WTC11 (cell line): ENCODE measurements around the gene MALAT1. TPM values are rescaled to one million over a fixed set of nuclear protein-coding genes. Genes with fewer than 3 reads are reported as not detected.

Experiments
- ATAC-seq: fragments of 200-7000 bp; cut with Tn5 transposase; 2 replicates; pipeline ENCODE4 v1.10.0; 2021; ENCODE audit warnings: mild to moderate bottlenecking, moderate library complexity
- CTCF ChIA-PET: fragments of 300-600 bp; sonication (Branson Sonifier 250); formaldehyde crosslinking; loops from one replicate; lab custom pipeline; 2021; ENCODE audit warnings: antibody characterized with exemption; lab: Charles Lee
- POLR2A ChIA-PET: fragments of 350-600 bp; sonication (Branson Sonifier 250); formaldehyde crosslinking; loops from one replicate; lab custom pipeline; 2021; ENCODE audit warnings: antibody characterized with exemption; lab: Charles Lee
- DNase-seq: peaks from one replicate; pipeline ENCODE4 v3.0.0; 2021; ENCODE audit warnings: low spot score
- H3K27ac Mint-ChIP-seq: 2 replicates; pipeline ENCODE4 v1.8.0; 2021; ENCODE audit warnings: mixed read lengths
- H3K27me3 Mint-ChIP-seq: 2 replicates; pipeline ENCODE4 v1.8.0; 2021; ENCODE audit warnings: low read depth, mild to moderate bottlenecking, moderate library complexity, mixed read lengths
- H3K36me3 Mint-ChIP-seq: 2 replicates; pipeline ENCODE4 v1.8.0; 2021; ENCODE audit warnings: mixed read lengths
- H3K4me1 Mint-ChIP-seq: 2 replicates; pipeline ENCODE4 v1.8.0; 2022; ENCODE audit warnings: mixed read lengths
- H3K4me3 Mint-ChIP-seq: 2 replicates; pipeline ENCODE4 v1.8.0; 2021; ENCODE audit warnings: mild to moderate bottlenecking, moderate library complexity, mixed read lengths
- H3K9me3 Mint-ChIP-seq: 2 replicates; pipeline ENCODE4 v1.8.0; 2021; ENCODE audit warnings: mixed read lengths
- CREB1 ChIP-seq: sonication (generic); formaldehyde crosslinking; IDR thresholded peaks from 2 replicates; pipeline ENCODE4 v1.8.0; 2023; ENCODE audit warnings: mild to moderate bottlenecking, missing genetic modification reagents
- IRF2 ChIP-seq: sonication (generic); formaldehyde crosslinking; IDR thresholded peaks from 2 replicates; pipeline ENCODE4 v1.8.0; 2022; ENCODE audit warnings: low read depth, missing genetic modification reagents, borderline replicate concordance
- JAZF1 ChIP-seq: fragments of 250-450 bp; sonication (Bioruptor Pico); IDR thresholded peaks from 2 replicates; pipeline ENCODE4 v1.9.0; 2021; ENCODE audit warnings: moderate library complexity, mild to moderate bottlenecking, inconsistent platforms
- NFE2L1 ChIP-seq: sonication (generic); formaldehyde crosslinking; IDR thresholded peaks from 2 replicates; pipeline ENCODE4 v1.8.1; 2023; ENCODE audit warnings: missing genetic modification reagents
- SMAD3 ChIP-seq: sonication (generic); formaldehyde crosslinking; IDR thresholded peaks from 2 replicates; pipeline ENCODE4 v1.8.0; 2022; ENCODE audit warnings: missing genetic modification reagents, mild to moderate bottlenecking, borderline replicate concordance
- SP1 ChIP-seq: sonication (generic); formaldehyde crosslinking; conservative IDR thresholded peaks from 2 replicates; pipeline ENCODE4 v1.8.1; 2022; ENCODE audit warnings: missing genetic modification reagents
- ZBTB21 ChIP-seq: sonication (generic); formaldehyde crosslinking; IDR thresholded peaks from 2 replicates; pipeline ENCODE4 v1.8.1; 2023; ENCODE audit warnings: mild to moderate bottlenecking, missing genetic modification reagents, borderline replicate concordance
- ZNF396 ChIP-seq: fragments of 250-450 bp; sonication (Bioruptor Pico); IDR thresholded peaks from 2 replicates; pipeline ENCODE4 v1.8.0; 2021; ENCODE audit warnings: mild to moderate bottlenecking, moderate library complexity, borderline replicate concordance
- total RNA-seq: library from RNA; stranded (reverse); gene quantifications from 3 replicates; pipeline ENCODE4 v1.2.3, GENCODE V29; 2021
- TF ChIP-seq, protein P1 (sequence below): sonication (generic); formaldehyde crosslinking; IDR thresholded peaks from 2 replicates; pipeline ENCODE4 v1.8.0; 2023; ENCODE audit warnings: mild to moderate bottlenecking, missing genetic modification reagents
- TF ChIP-seq, protein P2 (sequence below): fragments of 250-450 bp; sonication (Bioruptor Pico); conservative IDR thresholded peaks from 2 replicates; pipeline ENCODE4 v1.9.0; 2021; ENCODE audit warnings: mild to moderate bottlenecking
- TF ChIP-seq, protein P3 (sequence below): sonication (generic); formaldehyde crosslinking; IDR thresholded peaks from 2 replicates; pipeline ENCODE4 v1.8.1; 2023; ENCODE audit warnings: mild to moderate bottlenecking, moderate library complexity, missing genetic modification reagents
- TF ChIP-seq, protein P4 (sequence below): fragments of 250-450 bp; sonication (Bioruptor Pico); IDR thresholded peaks from 2 replicates; pipeline ENCODE4 v1.9.0; 2021; ENCODE audit warnings: moderate library complexity, mild to moderate bottlenecking, inconsistent platforms, borderline replicate concordance
- TF ChIP-seq, protein P5 (sequence below): sonication (generic); formaldehyde crosslinking; IDR thresholded peaks from 2 replicates; pipeline ENCODE4 v1.8.0; 2022; ENCODE audit warnings: mild to moderate bottlenecking, missing genetic modification reagents
- TF ChIP-seq, protein P6 (sequence below): sonication (generic); formaldehyde crosslinking; IDR thresholded peaks from 2 replicates; pipeline ENCODE4 v1.8.0; 2022; ENCODE audit warnings: mild to moderate bottlenecking, missing genetic modification reagents
- TF ChIP-seq, protein P7 (sequence below): sonication (generic); formaldehyde crosslinking; IDR thresholded peaks from 2 replicates; pipeline ENCODE4 v1.8.1; 2022; ENCODE audit warnings: low read depth, mild to moderate bottlenecking, moderate library complexity, missing genetic modification reagents, borderline replicate concordance
- TF ChIP-seq, protein P8 (sequence below): fragments of 250-450 bp; sonication (Bioruptor Pico); IDR thresholded peaks from 2 replicates; pipeline ENCODE4 v1.9.0; 2021; ENCODE audit warnings: mild to moderate bottlenecking, borderline replicate concordance

MALAT1 gene
- total RNA-seq, 1 experiment from 2014 or later: 1,830 TPM

DNA sequence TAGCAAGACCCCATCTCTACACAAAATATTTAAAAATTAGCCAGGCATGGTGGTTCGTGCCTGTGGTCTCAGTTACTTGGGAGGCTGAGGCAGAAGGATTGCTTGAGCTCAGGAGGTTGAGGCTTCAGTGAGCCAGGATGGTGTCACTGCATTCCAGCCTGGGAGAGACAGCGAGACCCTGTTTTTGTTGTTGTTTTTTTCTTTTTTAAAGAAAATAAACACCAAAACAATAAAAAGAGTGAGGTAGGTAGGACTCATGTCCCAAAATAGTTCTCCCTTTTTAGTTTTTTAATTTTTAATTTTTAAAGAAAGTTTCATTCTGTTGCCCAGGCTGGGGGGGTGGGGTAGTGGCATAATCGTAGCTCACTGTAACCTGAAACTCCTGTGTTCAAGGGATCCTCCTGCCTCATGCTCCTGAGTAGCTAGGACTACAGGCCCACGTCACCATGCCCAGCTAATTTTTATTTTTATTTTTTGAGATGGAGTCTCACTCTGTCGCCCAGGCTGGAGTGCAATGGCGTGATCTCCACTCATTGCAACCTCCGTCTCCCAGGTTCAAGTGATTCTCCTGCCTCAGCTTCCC is 25.5 kb upstream of the MALAT1 start:
- TF ChIP-seq, protein P1, sequence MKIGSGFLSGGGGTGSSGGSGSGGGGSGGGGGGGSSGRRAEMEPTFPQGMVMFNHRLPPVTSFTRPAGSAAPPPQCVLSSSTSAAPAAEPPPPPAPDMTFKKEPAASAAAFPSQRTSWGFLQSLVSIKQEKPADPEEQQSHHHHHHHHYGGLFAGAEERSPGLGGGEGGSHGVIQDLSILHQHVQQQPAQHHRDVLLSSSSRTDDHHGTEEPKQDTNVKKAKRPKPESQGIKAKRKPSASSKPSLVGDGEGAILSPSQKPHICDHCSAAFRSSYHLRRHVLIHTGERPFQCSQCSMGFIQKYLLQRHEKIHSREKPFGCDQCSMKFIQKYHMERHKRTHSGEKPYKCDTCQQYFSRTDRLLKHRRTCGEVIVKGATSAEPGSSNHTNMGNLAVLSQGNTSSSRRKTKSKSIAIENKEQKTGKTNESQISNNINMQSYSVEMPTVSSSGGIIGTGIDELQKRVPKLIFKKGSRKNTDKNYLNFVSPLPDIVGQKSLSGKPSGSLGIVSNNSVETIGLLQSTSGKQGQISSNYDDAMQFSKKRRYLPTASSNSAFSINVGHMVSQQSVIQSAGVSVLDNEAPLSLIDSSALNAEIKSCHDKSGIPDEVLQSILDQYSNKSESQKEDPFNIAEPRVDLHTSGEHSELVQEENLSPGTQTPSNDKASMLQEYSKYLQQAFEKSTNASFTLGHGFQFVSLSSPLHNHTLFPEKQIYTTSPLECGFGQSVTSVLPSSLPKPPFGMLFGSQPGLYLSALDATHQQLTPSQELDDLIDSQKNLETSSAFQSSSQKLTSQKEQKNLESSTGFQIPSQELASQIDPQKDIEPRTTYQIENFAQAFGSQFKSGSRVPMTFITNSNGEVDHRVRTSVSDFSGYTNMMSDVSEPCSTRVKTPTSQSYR (CRISPR knock-in tag): no peak
- TF ChIP-seq JAZF1: no peak
- no peak for TF ChIP-seq SMAD3 (CRISPR knock-in tag)
- no peak for TF ChIP-seq ZBTB21 (CRISPR knock-in tag)
- TF ChIP-seq, protein P2, sequence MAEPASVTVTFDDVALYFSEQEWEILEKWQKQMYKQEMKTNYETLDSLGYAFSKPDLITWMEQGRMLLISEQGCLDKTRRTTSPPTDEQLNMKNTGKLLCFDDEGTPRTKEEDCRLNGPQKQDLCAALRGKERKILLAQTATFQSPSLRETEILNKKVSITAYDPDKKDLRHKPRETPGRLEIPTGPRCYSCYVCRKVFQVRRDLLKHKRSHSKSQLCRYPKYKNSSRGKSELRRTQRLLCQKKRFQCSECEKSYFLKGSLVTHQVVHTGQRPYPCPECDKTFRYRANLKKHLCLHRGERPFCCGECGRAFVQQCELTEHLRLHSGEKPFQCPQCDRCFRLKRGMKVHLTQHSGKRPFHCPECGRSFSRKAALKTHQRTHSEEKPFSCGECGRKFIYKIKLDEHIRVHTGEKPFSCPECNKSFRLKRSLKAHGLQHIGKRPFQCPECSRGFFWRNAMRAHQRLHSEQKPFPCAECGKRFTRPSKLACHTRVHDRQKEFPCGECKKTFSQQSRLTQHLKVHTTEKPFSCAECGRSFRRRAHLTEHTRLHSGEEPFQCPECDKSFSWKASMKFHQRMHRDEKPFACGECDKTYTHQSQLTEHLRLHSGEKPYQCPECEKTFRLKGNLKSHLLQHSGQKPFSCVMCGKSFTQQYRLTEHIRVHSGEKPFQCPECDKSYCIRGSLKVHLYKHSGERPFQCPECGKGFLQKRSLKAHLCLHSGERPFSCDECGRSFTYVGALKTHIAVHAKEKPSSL (CRISPR knock-in tag): no peak
- TF ChIP-seq ZNF396 (CRISPR knock-in tag): no peak
- TF ChIP-seq, protein P3, sequence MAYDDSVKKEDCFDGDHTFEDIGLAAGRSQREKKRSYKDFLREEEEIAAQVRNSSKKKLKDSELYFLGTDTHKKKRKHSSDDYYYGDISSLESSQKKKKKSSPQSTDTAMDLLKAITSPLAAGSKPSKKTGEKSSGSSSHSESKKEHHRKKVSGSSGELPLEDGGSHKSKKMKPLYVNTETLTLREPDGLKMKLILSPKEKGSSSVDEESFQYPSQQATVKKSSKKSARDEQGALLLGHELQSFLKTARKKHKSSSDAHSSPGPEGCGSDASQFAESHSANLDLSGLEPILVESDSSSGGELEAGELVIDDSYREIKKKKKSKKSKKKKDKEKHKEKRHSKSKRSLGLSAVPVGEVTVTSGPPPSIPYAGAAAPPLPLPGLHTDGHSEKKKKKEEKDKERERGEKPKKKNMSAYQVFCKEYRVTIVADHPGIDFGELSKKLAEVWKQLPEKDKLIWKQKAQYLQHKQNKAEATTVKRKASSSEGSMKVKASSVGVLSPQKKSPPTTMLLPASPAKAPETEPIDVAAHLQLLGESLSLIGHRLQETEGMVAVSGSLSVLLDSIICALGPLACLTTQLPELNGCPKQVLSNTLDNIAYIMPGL (CRISPR knock-in tag): no peak
- no peak for TF ChIP-seq SP1 (CRISPR knock-in tag)
- TF ChIP-seq, protein P4, sequence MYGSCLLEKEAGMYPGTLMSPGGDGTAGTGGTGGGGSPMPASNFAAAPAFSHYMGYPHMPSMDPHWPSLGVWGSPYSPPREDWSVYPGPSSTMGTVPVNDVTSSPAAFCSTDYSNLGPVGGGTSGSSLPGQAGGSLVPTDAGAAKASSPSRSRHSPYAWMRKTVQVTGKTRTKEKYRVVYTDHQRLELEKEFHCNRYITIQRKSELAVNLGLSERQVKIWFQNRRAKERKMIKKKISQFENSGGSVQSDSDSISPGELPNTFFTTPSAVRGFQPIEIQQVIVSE (CRISPR knock-in tag): no peak
- TF ChIP-seq, protein P5, sequence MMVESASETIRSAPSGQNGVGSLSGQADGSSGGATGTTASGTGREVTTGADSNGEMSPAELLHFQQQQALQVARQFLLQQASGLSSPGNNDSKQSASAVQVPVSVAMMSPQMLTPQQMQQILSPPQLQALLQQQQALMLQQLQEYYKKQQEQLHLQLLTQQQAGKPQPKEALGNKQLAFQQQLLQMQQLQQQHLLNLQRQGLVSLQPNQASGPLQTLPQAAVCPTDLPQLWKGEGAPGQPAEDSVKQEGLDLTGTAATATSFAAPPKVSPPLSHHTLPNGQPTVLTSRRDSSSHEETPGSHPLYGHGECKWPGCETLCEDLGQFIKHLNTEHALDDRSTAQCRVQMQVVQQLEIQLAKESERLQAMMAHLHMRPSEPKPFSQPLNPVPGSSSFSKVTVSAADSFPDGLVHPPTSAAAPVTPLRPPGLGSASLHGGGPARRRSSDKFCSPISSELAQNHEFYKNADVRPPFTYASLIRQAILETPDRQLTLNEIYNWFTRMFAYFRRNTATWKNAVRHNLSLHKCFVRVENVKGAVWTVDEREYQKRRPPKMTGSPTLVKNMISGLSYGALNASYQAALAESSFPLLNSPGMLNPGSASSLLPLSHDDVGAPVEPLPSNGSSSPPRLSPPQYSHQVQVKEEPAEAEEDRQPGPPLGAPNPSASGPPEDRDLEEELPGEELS (CRISPR knock-in tag): no peak
- no peak for TF ChIP-seq NFE2L1
- TF ChIP-seq, protein P6, sequence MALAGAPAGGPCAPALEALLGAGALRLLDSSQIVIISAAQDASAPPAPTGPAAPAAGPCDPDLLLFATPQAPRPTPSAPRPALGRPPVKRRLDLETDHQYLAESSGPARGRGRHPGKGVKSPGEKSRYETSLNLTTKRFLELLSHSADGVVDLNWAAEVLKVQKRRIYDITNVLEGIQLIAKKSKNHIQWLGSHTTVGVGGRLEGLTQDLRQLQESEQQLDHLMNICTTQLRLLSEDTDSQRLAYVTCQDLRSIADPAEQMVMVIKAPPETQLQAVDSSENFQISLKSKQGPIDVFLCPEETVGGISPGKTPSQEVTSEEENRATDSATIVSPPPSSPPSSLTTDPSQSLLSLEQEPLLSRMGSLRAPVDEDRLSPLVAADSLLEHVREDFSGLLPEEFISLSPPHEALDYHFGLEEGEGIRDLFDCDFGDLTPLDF (CRISPR knock-in tag): no peak
- TF ChIP-seq CREB1 (CRISPR knock-in tag): no peak
- TF ChIP-seq, protein P7, sequence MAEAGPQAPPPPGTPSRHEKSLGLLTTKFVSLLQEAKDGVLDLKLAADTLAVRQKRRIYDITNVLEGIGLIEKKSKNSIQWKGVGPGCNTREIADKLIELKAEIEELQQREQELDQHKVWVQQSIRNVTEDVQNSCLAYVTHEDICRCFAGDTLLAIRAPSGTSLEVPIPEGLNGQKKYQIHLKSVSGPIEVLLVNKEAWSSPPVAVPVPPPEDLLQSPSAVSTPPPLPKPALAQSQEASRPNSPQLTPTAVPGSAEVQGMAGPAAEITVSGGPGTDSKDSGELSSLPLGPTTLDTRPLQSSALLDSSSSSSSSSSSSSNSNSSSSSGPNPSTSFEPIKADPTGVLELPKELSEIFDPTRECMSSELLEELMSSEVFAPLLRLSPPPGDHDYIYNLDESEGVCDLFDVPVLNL (CRISPR knock-in tag): no peak
- TF ChIP-seq, protein P8, sequence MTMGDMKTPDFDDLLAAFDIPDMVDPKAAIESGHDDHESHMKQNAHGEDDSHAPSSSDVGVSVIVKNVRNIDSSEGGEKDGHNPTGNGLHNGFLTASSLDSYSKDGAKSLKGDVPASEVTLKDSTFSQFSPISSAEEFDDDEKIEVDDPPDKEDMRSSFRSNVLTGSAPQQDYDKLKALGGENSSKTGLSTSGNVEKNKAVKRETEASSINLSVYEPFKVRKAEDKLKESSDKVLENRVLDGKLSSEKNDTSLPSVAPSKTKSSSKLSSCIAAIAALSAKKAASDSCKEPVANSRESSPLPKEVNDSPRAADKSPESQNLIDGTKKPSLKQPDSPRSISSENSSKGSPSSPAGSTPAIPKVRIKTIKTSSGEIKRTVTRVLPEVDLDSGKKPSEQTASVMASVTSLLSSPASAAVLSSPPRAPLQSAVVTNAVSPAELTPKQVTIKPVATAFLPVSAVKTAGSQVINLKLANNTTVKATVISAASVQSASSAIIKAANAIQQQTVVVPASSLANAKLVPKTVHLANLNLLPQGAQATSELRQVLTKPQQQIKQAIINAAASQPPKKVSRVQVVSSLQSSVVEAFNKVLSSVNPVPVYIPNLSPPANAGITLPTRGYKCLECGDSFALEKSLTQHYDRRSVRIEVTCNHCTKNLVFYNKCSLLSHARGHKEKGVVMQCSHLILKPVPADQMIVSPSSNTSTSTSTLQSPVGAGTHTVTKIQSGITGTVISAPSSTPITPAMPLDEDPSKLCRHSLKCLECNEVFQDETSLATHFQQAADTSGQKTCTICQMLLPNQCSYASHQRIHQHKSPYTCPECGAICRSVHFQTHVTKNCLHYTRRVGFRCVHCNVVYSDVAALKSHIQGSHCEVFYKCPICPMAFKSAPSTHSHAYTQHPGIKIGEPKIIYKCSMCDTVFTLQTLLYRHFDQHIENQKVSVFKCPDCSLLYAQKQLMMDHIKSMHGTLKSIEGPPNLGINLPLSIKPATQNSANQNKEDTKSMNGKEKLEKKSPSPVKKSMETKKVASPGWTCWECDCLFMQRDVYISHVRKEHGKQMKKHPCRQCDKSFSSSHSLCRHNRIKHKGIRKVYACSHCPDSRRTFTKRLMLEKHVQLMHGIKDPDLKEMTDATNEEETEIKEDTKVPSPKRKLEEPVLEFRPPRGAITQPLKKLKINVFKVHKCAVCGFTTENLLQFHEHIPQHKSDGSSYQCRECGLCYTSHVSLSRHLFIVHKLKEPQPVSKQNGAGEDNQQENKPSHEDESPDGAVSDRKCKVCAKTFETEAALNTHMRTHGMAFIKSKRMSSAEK (CRISPR knock-in tag): no peak
- TF ChIP-seq IRF2 (CRISPR knock-in tag): no peak
- Mint-ChIP-seq H3K4me1 (peaks cover 11% of the 10 kb centered on the region), H3K36me3 (no peaks in the 10 kb centered on the region), H3K4me3 (no peak overlapping the region), H3K27me3 (no peaks in the 10 kb centered on the region; the same call in 1 of the 2 replicates), H3K27ac (no peak overlapping the region), H3K9me3 (no peaks in the 10 kb centered on the region)
- DNase-seq: no peak
- no peak for ATAC-seq
- POLR2A ChIA-PET: interaction anchor here (0.6 to 4.0 kb wide), 7 partner anchors 14 to 1903 kb away, joined by 3 to 75 read pairs (median 3); partner anchors contain the start of gene MALAT1
- CTCF ChIA-PET: interaction anchor here (0.8 to 10.8 kb wide), 5 partner anchors 12 to 53 kb away, joined by 3 to 224 read pairs (median 4); partner anchors contain the start of gene NEAT1
